ENCODE results near the gene EZH1. TPM values are rescaled to one million over a fixed set of nuclear protein-coding genes. Genes with fewer than 3 reads are reported as not detected.

EZH1 gene
- total RNA-seq, 4 donors from 2014 or later = 53.7 to 126 (median 91.8) TPM

- no peak for TF ChIP-seq CTCF (IDR thresholded peaks at IDR 0.05; ENCODE audit: low read depth)
Measured at GRCh38 chr17:42667088-42667951, 77.5 kb downstream of the EZH1 start.

- TF ChIP-seq CTCF (IDR thresholded peaks at IDR 0.05; ENCODE audit: low read depth) = no peak
Measured at GRCh38 chr17:42665581-42666001, 79.2 kb downstream of the EZH1 start.

- TF ChIP-seq CTCF (IDR thresholded peaks at IDR 0.05; ENCODE audit: low read depth) = no peak
Measured at GRCh38 chr17:42660692-42661345, 84.0 kb downstream of the EZH1 start.

GRCh38 chr17:42659079-42659931 lies 85.5 kb downstream of the EZH1 start, which contains the start of gene TUBG2:
Gene TUBG2 (plus strand): TSS chr17:42659284. CDS start chr17:42659504, 220 bp downstream.
- no peak for TF ChIP-seq CTCF (IDR thresholded peaks at IDR 0.05; ENCODE audit: low read depth)

- no peak for TF ChIP-seq CTCF (IDR thresholded peaks at IDR 0.05; ENCODE audit: low read depth)
Measured at GRCh38 chr17:42657824-42658588, 86.8 kb downstream of the EZH1 start.

GRCh38 chr17:42655528-42655927 lies 89.3 kb downstream of the EZH1 start:
- TF ChIP-seq CTCF (IDR thresholded peaks at IDR 0.05; ENCODE audit: low read depth) = no peak

Measured in subcutaneous adipose tissue (tissue), 4 donors.